ENCODE measurements around the gene TRO. TPM values are rescaled to one million over a fixed set of nuclear protein-coding genes. Genes with fewer than 3 reads are reported as not detected.

Gene TRO
- polyA plus RNA-seq, 3 donors: not detected

DNA sequence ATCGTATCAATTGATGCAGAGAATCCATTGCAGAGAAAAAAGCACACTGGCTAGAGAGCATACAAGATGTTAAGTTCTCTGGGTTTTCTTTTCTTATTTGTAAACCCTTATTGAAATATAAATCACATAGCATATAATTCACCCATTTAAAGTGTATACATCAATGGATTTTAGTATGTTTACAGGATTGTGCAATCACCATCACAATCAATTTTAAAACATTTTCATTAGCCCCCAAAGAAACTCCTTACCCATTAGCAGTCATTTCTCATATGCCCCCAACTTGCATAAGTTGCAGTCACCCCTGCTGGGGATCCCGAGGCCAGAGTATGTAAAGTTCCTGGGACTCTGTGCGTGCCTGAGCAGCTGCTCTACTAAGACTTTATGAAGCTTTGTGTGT, 34.9 kb upstream of the TRO start:
- no CpG with 5 or more reads among the region's 3 CpGs for WGBS (ENCODE audit: insufficient coverage)
- Mint-ChIP-seq H3K9me3 (peaks cover 0 to 19% (median 6%) of the 10 kb centered on the region in 7 donors), H3K4me1 (no peaks in the 10 kb centered on the region), H3K4me3 (no peak overlapping the region), H3K27ac (no peak overlapping the region), H3K27me3 (ENCODE audit: low read depth in 3 of 3) (peaks cover 1 to 3% (median 3%) of the 10 kb centered on the region in 3 donors), H3K36me3 (no peaks in the 10 kb centered on the region)
- no peaks in the 10 kb centered on the region for H3K4me1 ChIP-seq (ENCODE audit: control insufficient read depth in 1 of 2, insufficient read depth in 2 of 2, low read length in 2 of 2)
- intact Hi-C loops (cut with micrococcal nuclease): no loop called here
- no peak for DNase-seq
- H3K4me3 ChIP-seq (replicated peaks in 1 of 3; ENCODE audit: low read depth in 2 of 3, low read length in 3 of 3): no peak overlapping the region
- H3K9me3 ChIP-seq (replicated peaks in 1 of 2; ENCODE audit: control insufficient read depth in 1 of 2, insufficient read depth in 1 of 2, low read length in 2 of 2): no peaks in the 10 kb centered on the region
- no peaks in the 10 kb centered on the region for H3K36me3 ChIP-seq (replicated peaks in 1 of 2; ENCODE audit: control insufficient read depth in 1 of 2, insufficient read depth in 2 of 2, low read length in 2 of 2)
- no peak overlapping the region for H3K9ac ChIP-seq (ENCODE audit: insufficient read depth, low read length, poor library complexity, severe bottlenecking)
- no peak overlapping the region for H2AFZ ChIP-seq (ENCODE audit: insufficient read depth, low read depth, low read length, poor library complexity, severe bottlenecking)
- H3K27ac ChIP-seq (ENCODE audit: low read depth in 1 of 2, low read length in 2 of 2): no peak overlapping the region
- no peaks in the 10 kb centered on the region for H3K79me2 ChIP-seq (ENCODE audit: insufficient read depth, low read length)
- H4K20me1 ChIP-seq (ENCODE audit: insufficient read depth, low read length): no peaks in the 10 kb centered on the region
- TF ChIP-seq, protein P1, sequence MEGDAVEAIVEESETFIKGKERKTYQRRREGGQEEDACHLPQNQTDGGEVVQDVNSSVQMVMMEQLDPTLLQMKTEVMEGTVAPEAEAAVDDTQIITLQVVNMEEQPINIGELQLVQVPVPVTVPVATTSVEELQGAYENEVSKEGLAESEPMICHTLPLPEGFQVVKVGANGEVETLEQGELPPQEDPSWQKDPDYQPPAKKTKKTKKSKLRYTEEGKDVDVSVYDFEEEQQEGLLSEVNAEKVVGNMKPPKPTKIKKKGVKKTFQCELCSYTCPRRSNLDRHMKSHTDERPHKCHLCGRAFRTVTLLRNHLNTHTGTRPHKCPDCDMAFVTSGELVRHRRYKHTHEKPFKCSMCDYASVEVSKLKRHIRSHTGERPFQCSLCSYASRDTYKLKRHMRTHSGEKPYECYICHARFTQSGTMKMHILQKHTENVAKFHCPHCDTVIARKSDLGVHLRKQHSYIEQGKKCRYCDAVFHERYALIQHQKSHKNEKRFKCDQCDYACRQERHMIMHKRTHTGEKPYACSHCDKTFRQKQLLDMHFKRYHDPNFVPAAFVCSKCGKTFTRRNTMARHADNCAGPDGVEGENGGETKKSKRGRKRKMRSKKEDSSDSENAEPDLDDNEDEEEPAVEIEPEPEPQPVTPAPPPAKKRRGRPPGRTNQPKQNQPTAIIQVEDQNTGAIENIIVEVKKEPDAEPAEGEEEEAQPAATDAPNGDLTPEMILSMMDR (IDR thresholded peaks at IDR 0.05): no peak
- H3K27me3 ChIP-seq (ENCODE audit: control insufficient read depth in 2 of 2, insufficient read depth in 2 of 2, low read length in 2 of 2): no peaks in the 10 kb centered on the region
- no peak overlapping the region for H3K4me2 ChIP-seq (replicated peaks; ENCODE audit: extremely low read depth, low read length, poor library complexity, severe bottlenecking)

- intact Hi-C loops (cut with micrococcal nuclease): loop anchor here in 1 of 2 donors (5.0 kb wide), 1 partner anchor 166 kb away; no protein-coding TSS in a partner anchor
Measured at GRCh38 chrX:54891573-54891972, 29.1 kb upstream of the TRO start.

More at GRCh38 chrX:54891573-54891972, 29.1 kb upstream of the TRO start:
- no peaks in the 10 kb centered on the region for H3K4me1 ChIP-seq (ENCODE audit: control insufficient read depth in 1 of 2, insufficient read depth in 2 of 2, low read length in 2 of 2)
- H3K9me3 ChIP-seq (replicated peaks in 1 of 2; ENCODE audit: control insufficient read depth in 1 of 2, insufficient read depth in 1 of 2, low read length in 2 of 2): no peaks in the 10 kb centered on the region
- TF ChIP-seq, protein P1 (IDR thresholded peaks at IDR 0.05): peak; percentile 21
- Mint-ChIP-seq H3K36me3 (no peaks in the 10 kb centered on the region), H3K4me1 (no peaks in the 10 kb centered on the region), H3K27ac (no peak overlapping the region), H3K9me3 (peaks cover 0 to 5% (median 0%) of the 10 kb centered on the region in 7 donors), H3K27me3 (ENCODE audit: low read depth in 3 of 3) (peaks cover 0 to 3% (median 1%) of the 10 kb centered on the region in 3 donors), H3K4me3 (no peak overlapping the region)
- no peak overlapping the region for H3K27ac ChIP-seq (ENCODE audit: low read depth in 1 of 2, low read length in 2 of 2)
- no peak overlapping the region for H3K4me2 ChIP-seq (replicated peaks; ENCODE audit: extremely low read depth, low read length, poor library complexity, severe bottlenecking)
- H3K36me3 ChIP-seq (replicated peaks in 1 of 2; ENCODE audit: control insufficient read depth in 1 of 2, insufficient read depth in 2 of 2, low read length in 2 of 2): no peaks in the 10 kb centered on the region
- no peaks in the 10 kb centered on the region for H3K79me2 ChIP-seq (ENCODE audit: insufficient read depth, low read length)
- peak; percentile 1 to 4 (median 3) for DNase-seq
- no CpG with 5 or more reads among the region's 3 CpGs for WGBS (ENCODE audit: insufficient coverage)
- no peaks in the 10 kb centered on the region for H3K27me3 ChIP-seq (ENCODE audit: control insufficient read depth in 2 of 2, insufficient read depth in 2 of 2, low read length in 2 of 2)
- no peak overlapping the region for H3K4me3 ChIP-seq (replicated peaks in 1 of 3; ENCODE audit: low read depth in 2 of 3, low read length in 3 of 3)
- H3K9ac ChIP-seq (ENCODE audit: insufficient read depth, low read length, poor library complexity, severe bottlenecking): no peak overlapping the region
- H4K20me1 ChIP-seq (ENCODE audit: insufficient read depth, low read length): no peaks in the 10 kb centered on the region
- no peak overlapping the region for H2AFZ ChIP-seq (ENCODE audit: insufficient read depth, low read depth, low read length, poor library complexity, severe bottlenecking)
